Measurements from ENCODE around the gene MCAT.
"Not testable (repeated sequence)": the region's sequence is repeated elsewhere in the genome, so short reads cannot be mapped to it uniquely, and the experiment has no call there.

The MCAT gene

DNA sequence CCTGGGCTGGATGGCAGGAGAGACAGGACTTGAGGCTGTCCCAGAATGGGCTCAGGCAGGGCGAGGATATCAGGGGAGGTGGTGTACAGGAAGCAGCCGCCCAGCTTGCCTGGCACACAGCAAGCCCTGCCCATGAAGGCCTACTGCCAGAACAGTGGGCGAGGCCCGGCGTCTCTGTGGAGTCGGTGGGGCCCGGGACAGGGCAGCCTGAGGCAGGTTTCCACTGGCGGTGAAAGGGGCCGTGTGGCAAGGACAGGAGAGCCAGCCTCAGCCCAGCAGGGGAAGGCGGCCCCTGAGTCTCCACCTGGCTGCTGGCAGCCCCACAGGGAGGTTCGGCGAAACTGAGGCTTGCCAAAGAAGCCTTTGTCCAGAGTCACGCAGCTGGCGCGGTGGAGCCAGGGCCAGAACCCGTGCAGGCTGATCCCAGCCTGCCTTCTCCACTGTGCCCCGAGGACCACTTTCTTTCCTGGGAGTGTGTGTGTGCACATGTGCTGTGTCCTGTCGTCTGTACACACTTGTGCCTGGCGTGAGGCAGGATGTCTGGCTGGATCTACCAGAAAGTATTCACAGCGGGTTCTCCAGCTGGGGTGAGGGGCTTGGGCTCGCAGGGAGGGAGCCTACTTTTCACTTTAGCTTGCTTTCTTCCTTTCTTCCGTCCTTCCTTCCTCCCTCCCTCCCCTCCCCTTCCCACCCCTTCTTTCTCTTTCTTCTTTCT, 9.3 kb upstream of the MCAT start:
- peak; percentile 78 for DNase-seq

DNA sequence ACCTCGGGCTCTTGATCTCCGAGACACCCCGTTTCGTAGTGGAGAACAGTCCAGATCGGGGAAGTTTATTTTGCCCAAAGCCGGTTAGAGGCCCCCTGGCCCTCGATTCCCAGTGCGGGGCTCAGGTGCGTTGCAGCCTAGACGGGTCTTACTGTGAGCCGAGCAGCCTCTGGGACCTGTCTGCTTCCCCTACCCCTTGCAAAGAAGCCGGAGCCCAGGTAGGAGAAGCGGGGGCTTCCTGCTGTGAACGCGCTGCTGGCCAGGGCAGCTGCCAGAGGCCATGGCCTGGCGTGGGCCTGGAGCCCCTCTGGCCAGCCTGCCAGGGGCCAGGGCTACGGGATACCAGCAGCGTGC, 8.8 kb upstream of the MCAT start:
- DNase-seq: peak; percentile 65

DNA sequence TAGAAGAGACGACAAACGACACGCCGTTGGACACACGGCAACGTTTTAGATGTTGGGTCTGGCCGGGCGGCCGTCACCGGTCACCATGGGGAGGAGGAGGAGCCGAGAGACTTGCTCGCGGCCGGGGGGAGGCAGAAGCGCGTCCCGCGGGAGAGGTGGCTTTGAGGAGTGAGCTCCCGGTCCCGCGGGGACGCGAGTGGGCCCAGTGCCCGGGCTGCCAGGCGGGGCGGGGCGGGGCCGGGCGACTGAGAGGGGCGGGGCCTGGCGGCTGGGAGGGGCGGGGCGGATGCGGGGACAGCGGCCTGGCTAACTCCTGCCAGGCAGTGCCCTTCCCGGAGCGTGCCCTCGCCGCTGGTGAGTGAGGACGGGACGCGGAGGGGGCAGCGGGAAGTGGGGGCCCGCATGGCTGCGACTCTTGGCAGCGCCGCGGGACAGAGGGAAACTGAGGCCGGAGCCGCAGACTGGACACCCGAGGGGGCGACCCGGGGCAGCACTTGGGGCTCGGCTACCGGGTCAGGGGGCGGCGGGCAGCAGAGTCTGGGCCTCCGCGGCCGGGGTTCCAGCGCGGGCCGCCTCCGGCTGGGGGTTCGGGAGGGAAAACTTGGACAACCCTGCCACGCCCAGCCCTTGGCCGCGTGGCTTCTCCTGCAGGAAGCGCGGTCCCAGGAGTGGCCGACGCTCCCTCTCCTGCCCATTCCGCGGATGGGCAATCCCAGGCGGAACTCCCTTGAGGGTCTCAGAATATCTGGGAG, 8.2 kb upstream of the MCAT start, which contains the start of gene TSPO:
TSS of gene TSPO (plus strand) at position 309 of the 752 bp plus-strand sequence. CDS start 7,680 bp downstream, outside the sequence.
- peak; percentile 71 for DNase-seq

DNA sequence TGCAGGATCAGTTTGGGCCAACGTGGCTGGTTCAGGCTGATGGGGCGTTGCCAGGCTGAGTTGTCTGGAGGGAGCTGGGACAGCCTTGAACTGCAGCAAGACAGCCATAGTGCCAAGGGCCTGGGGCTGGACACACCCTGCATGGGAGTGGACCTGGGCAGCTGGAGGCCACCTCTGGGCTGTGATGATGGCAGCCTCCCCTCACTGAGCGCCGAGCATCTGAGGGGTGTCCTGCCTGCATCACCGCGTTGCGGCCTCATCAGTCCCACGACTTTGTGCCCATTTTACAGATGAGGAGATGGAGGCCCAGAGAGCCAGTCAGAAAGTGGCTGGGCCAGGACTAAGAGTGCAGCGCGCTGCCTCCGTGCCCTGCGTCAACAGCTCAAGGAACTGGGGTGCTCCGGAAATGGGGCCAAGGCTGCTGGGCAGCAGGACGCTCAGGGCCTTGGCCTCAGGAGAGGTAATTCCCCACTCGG, 7.6 kb upstream of the MCAT start:
- DNase-seq: no peak

DNA sequence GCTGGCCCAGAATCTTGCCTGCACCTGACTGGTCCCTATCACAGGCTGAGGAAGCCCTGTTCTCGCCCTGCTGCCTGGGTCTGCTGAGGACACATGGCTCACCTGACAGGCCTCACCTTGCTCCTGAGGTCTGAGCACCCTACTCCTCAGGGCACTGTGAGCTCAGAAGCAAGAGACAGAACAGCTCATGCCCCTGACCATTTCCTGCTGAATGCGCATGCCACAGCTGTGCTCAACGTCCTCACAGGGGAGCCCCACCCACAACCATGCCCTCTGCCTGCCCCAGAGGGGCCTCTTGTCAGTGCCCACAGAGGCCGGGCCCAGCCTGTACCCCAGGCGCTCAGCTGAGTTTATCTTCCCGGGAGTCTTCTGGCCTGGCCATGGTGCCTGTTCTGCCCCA, 5.4 kb upstream of the MCAT start:
- DNase-seq: no peak

DNA sequence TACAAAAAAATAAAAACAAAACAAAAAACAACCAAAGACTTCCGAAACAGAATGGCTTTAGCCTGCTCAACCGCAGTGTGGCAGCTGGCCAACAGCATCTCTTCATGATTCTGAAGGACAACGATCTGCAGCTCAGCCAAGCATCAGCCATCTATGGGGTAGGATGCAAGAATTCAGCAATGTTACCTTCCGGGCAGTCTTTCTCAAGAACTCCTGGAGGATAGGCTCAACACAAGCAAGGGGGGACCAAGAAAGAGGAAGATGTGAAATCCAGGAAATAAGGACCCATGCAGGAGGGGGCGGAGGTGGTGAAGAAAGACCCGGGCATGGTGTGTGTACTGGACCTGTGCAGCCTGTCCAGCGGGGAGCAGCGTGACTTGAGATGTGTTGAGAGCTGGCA, 4.6 kb upstream of the MCAT start:
- DNase-seq: peak; percentile 10

DNA sequence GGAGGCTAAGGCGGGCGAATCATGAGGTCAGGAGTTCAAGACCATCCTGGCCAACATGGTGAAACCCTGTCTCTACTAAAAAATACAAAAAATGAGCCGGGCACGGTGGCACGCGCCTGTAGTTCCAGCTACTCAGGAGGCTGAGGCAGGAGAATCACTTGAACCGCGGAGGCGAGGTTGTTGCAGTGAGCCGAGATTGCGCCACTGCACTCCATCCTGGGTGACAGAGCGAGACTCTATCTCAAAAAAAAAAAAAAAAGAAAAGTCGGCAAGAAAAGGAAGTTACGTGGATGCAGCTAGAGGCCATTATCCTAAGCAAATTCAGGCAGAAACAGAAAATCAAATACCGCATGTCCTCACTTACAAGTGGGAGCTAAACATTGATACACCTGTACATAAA, 3.1 kb upstream of the MCAT start:
- DNase-seq: peak; percentile 32

DNA sequence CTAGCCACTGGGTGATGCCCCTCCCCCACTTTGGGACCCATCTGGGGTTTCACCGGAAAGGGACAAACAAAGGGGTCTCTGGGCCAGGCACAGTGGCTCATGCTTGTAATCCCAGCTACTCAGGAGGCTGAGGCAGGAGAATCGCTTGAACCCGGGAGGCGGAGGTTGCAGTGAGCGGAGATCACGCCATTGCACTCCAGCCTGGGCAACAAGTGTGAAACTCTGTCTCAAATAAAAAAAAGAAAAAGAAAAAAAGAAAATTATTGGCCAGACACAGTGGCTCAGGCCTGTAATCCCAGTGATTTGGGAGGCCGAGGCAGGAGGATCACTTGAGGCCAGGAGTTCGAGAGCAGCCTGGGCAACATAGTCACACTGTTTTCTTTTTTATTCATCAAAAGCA, 2.2 kb upstream of the MCAT start:
- DNase-seq: not testable (repeated sequence)

DNA sequence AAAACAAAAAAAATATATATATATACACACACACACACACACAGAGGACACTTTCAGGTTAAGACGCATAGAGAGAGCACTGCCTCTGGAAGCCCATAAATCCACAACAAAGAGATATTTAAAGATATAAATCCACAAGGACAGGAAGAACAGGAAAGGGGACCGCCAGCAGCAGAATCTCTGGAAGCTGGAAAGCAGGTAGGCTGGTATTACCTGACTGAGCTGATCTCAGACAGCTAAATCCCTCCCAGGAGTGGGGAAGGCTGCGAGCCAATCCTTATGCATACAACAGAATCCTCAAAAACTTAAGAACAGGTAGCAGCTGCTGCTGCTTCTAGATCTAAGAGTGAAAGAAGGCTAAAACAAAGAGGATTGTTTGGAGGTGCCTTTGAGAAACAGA, 1.8 kb upstream of the MCAT start:
- DNase-seq: no peak

DNA sequence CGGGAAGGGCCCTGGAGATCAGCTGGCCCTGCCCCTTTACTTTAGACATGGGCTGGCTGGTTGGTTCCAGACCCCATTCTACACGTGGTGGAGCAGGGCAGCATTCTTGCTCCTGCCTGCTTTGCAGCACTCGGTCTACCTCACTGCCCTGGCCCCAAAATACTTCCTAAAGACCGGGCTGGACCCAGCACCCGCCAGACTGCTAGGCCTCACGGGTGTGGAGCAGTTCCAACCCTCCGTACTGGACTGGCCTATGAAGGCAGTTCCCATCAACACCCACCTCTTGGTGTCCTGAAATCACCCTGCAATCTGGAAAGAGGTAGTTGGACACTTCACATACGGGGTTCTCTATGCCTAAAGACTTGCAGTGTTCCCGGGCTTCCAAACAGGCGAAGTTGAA, 6.4 kb downstream of the MCAT start:
- no peak for DNase-seq

DNA sequence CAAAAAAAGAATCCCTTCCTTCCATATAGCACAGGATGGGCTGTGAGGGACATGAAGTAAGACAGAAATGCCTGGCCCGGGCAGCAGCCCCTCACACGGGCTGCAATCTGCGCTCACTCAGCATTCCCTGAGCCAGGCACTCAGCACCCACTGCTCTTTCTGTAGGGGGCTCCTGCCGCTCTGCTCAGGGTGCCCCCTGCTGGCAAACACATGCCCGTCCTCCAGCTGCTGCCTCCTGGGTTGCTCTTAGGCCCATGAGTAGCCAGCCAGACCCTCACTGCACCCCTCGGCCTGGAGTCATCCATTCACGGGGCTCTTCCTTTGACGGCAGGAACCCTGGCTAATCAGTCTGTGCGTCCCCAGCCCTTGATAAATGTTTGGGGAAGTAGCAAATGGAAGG, 6.9 kb downstream of the MCAT start:
- DNase-seq: peak; percentile 45

DNA sequence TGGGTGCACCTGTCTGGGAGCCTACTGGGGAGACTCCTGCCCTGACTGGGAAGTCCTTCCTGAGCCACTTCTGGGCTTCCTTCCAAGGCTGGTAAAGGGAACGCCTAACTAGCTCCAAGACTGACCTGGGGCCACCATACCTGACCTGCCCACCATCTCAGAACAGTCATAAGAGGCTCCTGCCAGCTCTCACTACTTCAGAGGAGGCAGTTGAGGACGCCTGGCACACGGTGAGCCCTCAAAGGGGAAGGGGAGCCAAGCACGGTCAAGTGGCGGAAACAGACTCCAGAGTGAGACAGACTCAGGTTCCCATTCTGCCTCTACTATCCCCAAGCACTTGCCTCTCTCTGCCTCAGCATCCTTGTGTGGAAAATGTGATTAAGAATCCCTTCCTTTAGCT, 7.6 kb downstream of the MCAT start:
- DNase-seq: no peak

DNA sequence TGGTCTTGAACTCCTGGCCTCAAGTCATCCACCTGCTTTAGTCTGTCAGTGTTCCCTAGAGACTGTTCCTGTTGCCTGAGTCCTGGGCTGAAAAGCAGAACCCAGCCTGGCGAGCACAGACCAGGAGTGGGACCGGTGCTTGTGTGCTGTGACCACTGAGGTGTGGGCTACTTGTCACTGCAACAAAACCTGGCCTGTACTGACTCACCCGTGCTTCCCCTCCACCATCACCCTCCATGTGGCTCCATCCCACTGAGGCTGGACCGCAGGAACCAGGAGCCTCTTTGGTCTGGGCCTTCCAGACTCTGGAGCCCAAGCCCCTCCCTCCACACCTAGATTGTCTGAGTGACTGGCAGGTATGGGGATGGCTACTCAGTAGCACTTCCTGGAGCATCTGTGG, 8.6 kb downstream of the MCAT start:
- no peak for DNase-seq

DNA sequence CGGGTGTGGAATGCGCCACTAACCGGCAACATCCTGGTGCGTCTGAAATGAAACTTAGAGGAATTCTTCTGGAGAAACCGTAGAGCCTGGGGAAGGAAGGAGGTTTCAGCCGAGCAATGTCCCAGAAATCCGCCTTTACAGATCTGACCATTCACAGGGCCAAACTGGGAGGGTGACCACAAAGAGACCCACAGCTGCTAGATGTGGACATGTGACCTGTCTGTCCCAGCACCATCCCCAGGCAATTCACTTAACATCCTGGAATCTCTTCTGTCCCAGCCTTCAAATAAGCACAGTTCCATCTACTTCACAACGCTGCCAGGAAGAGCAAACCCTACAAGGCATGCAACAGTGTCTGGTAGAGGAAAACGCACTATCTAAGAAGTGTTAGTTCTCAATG, 9.8 kb downstream of the MCAT start:
- no peak for DNase-seq

DNA sequence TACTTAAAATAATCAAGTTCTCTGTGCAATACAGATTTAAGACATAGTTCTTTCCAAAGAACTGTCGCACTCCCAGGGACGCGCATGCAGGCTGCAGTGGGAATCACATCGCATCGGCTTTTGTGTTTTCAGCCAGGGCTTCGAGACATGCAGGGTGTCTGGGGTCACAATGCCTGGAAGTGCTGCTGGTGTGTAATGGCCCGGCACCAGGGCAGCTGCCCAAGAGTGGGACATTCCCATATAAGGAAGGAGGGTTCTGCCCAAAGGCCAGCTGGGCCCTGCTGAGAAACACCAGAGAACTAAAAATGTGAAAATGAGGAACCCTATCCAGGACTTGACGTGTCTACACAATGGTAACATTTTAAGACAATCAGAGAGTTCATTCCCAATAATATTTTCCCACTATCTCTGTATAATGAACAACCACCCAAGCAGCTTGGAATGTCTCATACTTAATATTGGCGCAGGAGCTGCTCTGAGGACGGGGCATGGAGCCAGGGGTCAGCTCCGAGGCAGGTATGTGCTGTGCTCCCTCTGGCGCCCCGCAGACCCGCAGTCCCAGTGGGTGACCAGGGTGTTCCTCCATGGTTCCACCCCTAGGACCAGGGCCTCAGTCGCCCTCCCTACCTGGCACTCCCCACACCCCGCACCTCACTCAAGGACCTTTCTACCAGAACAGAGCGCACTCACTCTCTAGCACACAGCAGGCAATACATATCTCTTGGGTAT, 11.3 kb downstream of the MCAT start:
- no peak for DNase-seq

DNA sequence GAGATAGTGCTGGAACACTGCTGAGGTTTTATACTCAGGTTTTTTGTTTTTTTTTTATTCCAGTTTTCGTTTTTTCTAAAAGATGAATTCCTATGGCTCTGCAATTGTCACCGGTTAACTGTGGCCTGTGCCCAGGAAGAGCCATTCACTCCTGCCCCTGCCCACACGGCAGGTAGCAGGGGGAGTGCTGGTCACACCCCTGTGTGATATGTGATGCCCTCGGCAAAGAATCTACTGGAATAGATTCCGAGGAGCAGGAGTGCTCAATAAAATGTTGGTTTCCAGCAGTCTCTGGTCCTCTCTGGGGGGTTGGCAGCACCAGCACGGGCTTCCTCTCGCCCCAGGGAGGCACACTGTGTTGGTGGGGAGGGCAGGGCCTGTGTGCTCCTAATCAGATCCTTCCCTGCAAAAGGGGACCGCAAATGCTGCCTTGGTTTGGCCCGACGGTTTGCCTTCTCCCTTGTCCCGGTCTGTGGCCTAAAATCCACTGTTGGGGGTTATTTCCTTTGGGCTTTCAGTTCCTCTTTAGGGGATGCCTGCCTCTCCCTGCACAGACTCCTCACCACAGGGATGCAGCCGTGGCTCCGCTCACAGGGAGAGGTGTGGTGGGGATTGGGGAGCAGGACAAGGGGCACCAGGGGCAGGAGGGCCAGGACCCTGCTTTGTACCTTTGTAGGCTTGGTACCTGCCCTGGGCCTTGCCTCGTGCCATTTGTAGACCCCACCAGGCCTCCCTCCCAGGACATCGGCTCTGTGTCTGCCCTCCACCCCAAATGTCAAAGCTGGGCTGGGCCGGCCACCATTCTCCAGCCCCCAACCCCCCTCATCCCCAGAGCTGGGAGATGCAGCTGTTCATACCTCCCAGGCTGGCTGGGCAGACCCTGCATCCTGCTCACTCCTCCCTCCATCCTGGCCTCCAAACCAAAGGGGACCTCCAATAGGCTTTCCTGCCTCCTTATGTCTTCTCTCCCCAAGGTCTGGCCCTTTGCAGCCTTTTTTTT, 13.5 kb downstream of the MCAT start:
- DNase-seq: peak; percentile 65

DNA sequence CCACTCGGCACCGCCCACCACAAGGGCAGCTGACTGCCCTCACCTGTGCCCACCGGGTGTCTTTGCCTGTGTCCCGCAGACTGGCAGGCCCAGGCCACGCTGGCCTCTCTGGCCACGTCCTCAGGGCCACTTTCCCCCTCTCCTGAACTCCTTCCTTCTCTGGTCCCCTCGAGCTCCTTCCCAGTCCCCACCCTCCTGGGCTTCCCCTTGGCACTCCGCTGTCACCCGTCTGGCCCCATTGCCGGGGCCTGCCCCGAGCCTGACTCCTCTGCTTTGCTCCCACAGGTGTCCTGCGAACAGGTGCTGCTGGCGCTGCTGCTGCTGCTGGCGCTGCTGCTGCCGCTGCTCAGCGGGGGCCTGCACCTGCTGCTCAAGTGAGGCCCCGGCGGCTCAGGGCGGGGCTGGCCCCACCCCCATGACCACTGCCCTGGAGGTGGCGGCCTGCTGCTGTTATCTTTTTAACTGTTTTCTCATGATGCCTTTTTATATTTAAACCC, 14.2 kb downstream of the MCAT start:
- peak; percentile 91 for DNase-seq

DNA sequence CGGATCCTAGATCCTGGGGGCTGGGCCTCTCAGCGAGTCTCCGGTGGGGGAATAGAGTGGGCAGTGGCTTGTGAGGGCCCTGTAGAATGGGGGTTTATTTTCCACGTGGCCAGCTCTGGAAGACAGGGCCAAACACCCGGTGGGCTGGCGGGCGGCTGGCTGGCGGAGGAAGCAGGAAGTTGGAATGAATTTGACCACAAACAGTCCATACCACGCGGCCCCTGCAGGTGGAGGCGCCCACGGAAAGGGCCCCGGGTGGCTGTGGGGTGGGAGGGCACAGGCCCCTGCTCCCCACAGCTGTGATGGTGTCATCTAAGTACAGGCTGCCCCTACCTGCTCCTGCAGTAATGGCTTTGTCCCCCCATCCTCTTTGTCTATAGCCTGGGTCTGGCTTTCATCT, 15.1 kb downstream of the MCAT start:
- DNase-seq: no peak

DNA sequence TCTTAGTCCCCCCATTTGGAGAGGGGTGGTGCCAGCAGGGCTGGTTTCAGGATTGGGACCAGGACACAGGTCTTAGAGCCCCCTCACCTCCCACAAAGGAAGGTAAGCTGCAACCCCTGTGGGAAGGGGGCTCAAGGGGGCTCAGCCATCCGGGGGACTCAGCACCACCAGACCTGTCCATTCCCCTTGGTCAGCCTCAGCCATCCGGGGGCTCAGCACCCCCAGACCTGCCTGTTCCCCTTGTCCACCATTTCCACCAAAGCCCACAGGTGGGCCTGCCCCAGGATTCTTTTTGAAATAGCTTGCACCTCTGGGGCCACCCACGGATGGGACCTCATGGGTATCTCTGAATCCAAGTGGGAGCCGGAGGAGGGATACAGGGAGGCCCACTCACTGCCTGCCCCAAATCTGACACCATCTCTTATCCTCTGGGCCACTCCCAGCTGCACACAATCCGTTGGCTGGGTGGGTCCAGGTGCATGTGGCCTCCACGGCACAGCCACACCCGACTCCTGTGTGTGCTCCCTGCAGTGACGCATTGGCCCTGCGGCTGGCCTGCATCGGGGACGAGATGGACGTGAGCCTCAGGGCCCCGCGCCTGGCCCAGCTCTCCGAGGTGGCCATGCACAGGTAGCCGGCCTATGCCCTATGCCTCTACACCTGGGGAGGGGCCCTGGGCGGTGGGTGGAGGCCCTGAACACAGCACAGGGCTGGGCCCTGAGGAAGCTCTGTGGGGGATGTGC, 15.9 kb downstream of the MCAT start:
- no peak for DNase-seq

DNA sequence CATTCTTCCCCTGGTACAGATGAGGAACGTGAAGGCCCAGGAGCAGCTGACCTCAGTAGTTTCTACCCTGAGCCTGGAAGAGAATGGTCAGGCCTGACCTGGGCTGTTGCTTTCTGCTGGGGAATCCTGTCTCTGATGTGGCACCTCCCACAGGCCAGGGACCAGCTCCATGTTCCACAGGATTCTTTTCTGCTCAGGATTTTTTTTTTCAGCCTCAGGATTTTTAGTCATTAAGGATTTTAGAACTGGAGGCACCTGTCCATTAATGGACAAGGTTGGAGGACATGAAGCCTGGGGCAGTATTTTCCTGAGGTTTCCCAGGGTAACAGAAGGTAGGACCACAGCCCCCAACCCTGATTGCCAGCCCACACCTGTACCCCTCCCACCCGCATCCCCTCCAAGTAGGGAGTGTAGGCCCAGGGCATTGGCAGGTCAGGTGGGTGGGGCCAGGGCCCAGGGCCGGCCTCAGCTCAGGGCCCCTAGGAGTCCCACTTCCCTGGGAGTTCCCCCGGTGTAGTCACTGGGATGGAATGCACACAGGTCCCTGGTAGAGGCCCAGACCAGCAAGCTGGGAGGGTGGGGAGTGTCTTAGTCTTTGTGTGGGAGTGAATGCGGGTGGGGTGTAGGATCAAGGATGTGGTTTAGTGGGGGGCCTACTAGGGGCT, 16.6 kb downstream of the MCAT start:
- DNase-seq: peak; percentile 24

DNA sequence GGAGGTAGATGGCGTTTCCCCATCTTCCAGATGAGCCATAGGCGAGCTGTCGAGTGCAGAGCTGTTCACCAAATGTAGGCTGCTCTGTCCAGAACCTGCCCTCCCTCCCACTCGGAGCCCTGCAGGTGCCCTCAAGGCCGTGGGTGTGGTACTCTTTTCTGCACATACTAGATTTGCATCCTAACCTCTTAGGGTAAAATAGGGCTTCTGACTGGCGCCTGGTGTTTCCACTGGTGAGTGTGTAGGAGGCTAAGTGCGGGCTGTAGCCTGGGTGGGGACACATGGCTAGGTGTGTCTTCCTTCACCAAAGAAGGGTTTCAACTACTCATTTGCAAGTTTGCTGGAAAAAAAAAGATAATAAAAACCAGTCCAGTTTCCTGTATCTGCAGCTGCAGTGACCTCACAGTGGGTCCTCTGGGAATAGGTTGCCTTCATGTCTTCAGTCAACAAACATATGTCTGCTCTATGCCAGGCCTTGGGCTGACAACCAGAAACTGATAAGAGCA, 24.2 kb downstream of the MCAT start:
- DNase-seq: no peak
